ENCODE results near the gene DCLRE1B. TPM values are rescaled to one million over a fixed set of nuclear protein-coding genes. Genes with fewer than 3 reads are reported as not detected.

The DCLRE1B gene
- total RNA-seq, 1 experiment from 2014 or later = 6.9 TPM

DNA sequence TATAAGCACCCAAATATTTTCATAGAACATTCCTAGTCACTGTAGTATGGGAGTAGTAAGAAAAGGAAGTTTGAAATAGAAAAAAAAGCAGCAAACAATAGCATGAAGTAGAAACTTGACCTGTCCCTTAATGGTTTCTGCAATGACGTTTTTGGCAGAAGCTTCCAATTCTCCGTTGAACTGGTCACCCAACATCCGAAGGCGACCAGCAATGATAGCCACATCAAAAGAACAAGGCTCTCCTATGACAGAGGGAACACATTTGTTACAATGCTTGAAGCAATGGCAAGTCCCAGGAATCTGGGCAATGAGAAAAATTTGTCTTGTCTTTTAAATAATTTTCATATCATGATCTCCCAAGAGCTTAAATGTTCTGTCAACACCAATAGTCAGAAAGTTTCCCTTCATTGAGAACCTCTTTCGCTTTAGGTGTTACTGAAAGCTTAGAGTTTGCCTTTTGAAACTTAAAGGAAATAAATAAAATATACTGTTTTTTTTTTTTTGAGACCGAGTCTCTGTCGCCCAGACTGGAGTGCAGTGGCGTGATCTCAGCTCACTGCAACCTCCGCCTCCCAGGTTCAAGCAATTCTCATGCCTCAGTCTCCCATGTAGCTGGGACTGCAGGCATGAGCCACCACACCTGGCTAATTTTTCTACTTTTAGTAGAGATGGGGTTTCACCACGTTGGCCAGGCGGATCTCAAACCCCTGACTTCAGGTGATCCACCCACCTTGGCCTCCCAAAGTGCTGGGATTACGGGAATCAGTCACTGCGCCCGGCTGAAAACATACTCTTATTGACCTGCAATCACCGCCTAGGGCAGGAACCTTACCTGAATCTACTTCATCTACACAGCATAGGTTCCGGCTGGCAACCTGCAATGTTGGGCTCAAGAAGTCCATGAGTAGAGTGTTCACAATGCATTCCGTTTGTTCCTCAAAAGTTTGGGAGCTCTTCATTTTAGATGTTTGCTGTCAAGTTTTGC, 18.4 kb upstream of the DCLRE1B start:
- H3K27ac Mint-ChIP-seq (ENCODE audit: unreplicated experiment) = no peak overlapping the region
- Histone ChIP-seq H3K9me3 (no peaks in the 10 kb centered on the region), H3K4me3 (ENCODE audit: low read depth, low read length) (no peak overlapping the region), H3K36me3 (ENCODE audit: control insufficient read depth, insufficient read depth, low read length) (no peaks in the 10 kb centered on the region), H3K27me3 (replicated peaks; ENCODE audit: control insufficient read depth, insufficient read depth, low read length) (no peaks in the 10 kb centered on the region), H3K4me1 (no peaks in the 10 kb centered on the region)
- H3K9me3 Mint-ChIP-seq (ENCODE audit: unreplicated experiment) = no peaks in the 10 kb centered on the region
- intact Hi-C loops (cut with micrococcal nuclease; ENCODE audit: unreplicated experiment) = no loop called here
- BruUV-seq (replicated peaks) = no TSS peak
- no peak overlapping the region for H3K4me3 Mint-ChIP-seq (ENCODE audit: unreplicated experiment)
- POLR2A ChIA-PET = interaction anchor here (0.7 kb wide), 1 partner anchor 65 kb away, joined by 3 read pairs; no protein-coding TSS in a partner anchor
- no peak for DNase-seq
- CTCF ChIA-PET = no interaction called here
- no peaks in the 10 kb centered on the region for H3K27me3 Mint-ChIP-seq (ENCODE audit: insufficient read depth, unreplicated experiment)
- no peaks in the 10 kb centered on the region for H3K36me3 Mint-ChIP-seq (ENCODE audit: insufficient read depth, unreplicated experiment)
- no peak for TF ChIP-seq CTCF (IDR thresholded peaks at IDR 0.05; ENCODE audit: insufficient read depth in 1 of 2, low read depth in 1 of 2, low read length in 1 of 2, severe bottlenecking in 1 of 2, unreplicated experiment in 1 of 2)
- H3K4me1 Mint-ChIP-seq (ENCODE audit: low read depth, unreplicated experiment) = peaks cover 5% of the 10 kb centered on the region

DNA sequence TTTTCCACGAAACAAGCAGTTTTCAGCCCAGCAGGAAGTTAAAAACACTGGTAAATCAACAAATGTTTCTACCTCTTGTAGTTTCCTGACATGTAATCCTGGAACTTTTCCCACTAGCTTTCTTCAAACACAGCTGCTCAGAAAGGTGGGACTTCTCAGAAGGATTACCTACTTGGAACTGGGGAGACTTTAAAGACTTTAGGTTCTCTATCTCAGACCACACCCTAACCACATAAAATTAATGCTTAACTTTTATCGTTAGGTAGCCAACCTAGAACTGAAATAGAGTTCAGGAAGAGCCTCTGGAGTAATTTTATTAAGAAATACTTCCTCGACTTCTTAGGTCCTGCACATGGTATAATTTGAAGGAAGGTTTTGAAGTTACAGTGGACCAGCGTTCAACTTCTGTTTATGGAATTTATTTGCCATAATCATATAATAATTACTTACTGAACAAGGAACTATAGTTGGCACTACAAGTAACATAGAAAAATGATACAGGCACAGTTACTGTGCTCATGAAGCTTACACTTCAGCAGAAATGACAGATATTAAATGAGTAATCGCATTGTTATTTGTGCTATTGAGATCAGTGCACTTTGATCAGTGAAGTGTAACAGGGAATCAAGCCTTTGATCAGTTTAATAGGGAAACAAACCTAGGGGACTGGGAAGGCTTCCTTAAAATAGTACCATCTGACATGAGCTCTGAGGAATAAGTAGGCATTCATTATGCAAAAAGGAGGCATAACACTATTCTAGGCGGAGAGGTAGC, 17.5 kb upstream of the DCLRE1B start, which contains the start of gene BCL2L15:
Gene BCL2L15, minus strand, starts transcription at position 180 of the 774 bp plus-strand sequence. CDS start 206 bp downstream, outside the sequence.
- DNase-seq = no peak
- no peaks in the 10 kb centered on the region for H3K27me3 ChIP-seq (replicated peaks; ENCODE audit: control insufficient read depth, insufficient read depth, low read length)
- intact Hi-C loops (cut with micrococcal nuclease; ENCODE audit: unreplicated experiment) = no loop called here
- H3K27me3 Mint-ChIP-seq (ENCODE audit: insufficient read depth, unreplicated experiment) = no peaks in the 10 kb centered on the region
- no peaks in the 10 kb centered on the region for H3K4me1 ChIP-seq
- CTCF ChIA-PET = no interaction called here
- H3K27ac Mint-ChIP-seq (ENCODE audit: unreplicated experiment) = no peak within 1 kb of the TSS
- peaks cover 5% of the 10 kb centered on the region for H3K4me1 Mint-ChIP-seq (ENCODE audit: low read depth, unreplicated experiment)
- no peaks in the 10 kb centered on the region for H3K36me3 Mint-ChIP-seq (ENCODE audit: insufficient read depth, unreplicated experiment)
- TF ChIP-seq CTCF (IDR thresholded peaks at IDR 0.05; ENCODE audit: insufficient read depth in 1 of 2, low read depth in 1 of 2, low read length in 1 of 2, severe bottlenecking in 1 of 2, unreplicated experiment in 1 of 2) = no peak
- no TSS peak for BruUV-seq (replicated peaks)
- no peaks in the 10 kb centered on the region for H3K9me3 Mint-ChIP-seq (ENCODE audit: unreplicated experiment)
- no peaks in the 10 kb centered on the region for H3K36me3 ChIP-seq (ENCODE audit: control insufficient read depth, insufficient read depth, low read length)
- no peak within 1 kb of the TSS for H3K4me3 Mint-ChIP-seq (ENCODE audit: unreplicated experiment)
- POLR2A ChIA-PET = no interaction called here
- H3K9me3 ChIP-seq = no peaks in the 10 kb centered on the region
- H3K4me3 ChIP-seq (ENCODE audit: low read depth, low read length) = no peak within 1 kb of the TSS

DNA sequence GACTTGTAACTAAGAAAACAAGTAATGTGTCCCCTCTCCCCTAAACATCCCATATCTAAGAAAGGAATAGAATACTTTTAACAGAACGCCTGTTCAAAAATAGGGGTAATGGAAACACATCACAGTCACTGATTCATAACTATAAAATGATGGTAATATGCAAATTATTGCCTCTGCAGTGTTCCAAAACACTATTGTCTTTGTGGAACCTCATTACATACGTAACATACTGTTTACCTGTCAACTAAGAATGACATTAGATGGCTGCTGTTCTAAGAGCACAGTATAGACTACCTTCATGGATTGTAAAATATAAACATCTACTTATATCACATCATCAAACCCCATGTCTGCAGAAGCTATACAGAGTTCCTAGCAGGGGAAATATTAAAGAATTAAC, 14.3 kb upstream of the DCLRE1B start:
- Mint-ChIP-seq H3K27me3 (ENCODE audit: insufficient read depth, unreplicated experiment) (no peaks in the 10 kb centered on the region), H3K4me3 (ENCODE audit: unreplicated experiment) (no peak overlapping the region), H3K9me3 (ENCODE audit: unreplicated experiment) (no peaks in the 10 kb centered on the region), H3K4me1 (ENCODE audit: low read depth, unreplicated experiment) (peaks cover 5% of the 10 kb centered on the region), H3K36me3 (ENCODE audit: insufficient read depth, unreplicated experiment) (no peaks in the 10 kb centered on the region), H3K27ac (ENCODE audit: unreplicated experiment) (no peak overlapping the region)
- no TSS peak for BruUV-seq (replicated peaks)
- DNase-seq = no peak
- no peaks in the 10 kb centered on the region for H3K36me3 ChIP-seq (ENCODE audit: control insufficient read depth, insufficient read depth, low read length)
- ChIA-PET POLR2A (no interaction called here), CTCF (no interaction called here)
- no peaks in the 10 kb centered on the region for H3K4me1 ChIP-seq
- TF ChIP-seq CTCF (IDR thresholded peaks at IDR 0.05; ENCODE audit: insufficient read depth in 1 of 2, low read depth in 1 of 2, low read length in 1 of 2, severe bottlenecking in 1 of 2, unreplicated experiment in 1 of 2) = no peak
- no peaks in the 10 kb centered on the region for H3K27me3 ChIP-seq (replicated peaks; ENCODE audit: control insufficient read depth, insufficient read depth, low read length)
- H3K9me3 ChIP-seq = no peaks in the 10 kb centered on the region
- intact Hi-C loops (cut with micrococcal nuclease; ENCODE audit: unreplicated experiment) = no loop called here
- no peak overlapping the region for H3K4me3 ChIP-seq (ENCODE audit: low read depth, low read length)

Measured in Caco-2 (cell line).